WERI-Rb-1 (cell line): ENCODE measurements around the gene ITFG2.

Experiments
- DNase-seq: peaks from one replicate; pipeline ENCODE4 v3.0.0-alpha.2; 2020
- H3K27ac ChIP-seq: fragments of 250-450 bp; sonication (Bioruptor Pico); 2 replicates; pipeline ENCODE4 v1.5.1; 2020; ENCODE audit warnings: mild to moderate bottlenecking, moderate library complexity
- H3K27me3 ChIP-seq: fragments of 250-450 bp; sonication (Bioruptor Pico); 2 replicates; pipeline ENCODE4 v1.5.1; 2021; ENCODE audit warnings: mild to moderate bottlenecking, low read depth, moderate library complexity; ENCODE audit not compliant: insufficient read depth, severe bottlenecking
- H3K36me3 ChIP-seq: fragments of 250-450 bp; sonication (Bioruptor Pico); 2 replicates; pipeline ENCODE4 v1.5.1; 2020; ENCODE audit warnings: mild to moderate bottlenecking, moderate library complexity
- H3K4me3 ChIP-seq: 2 replicates; pipeline ENCODE4 v1.5.1; 2011; ENCODE audit warnings: low read depth, mild to moderate bottlenecking, control low read depth, low read length
- H3K9me3 ChIP-seq: fragments of 250-450 bp; sonication (Bioruptor Pico); 2 replicates; pipeline ENCODE4 v1.5.1; 2021; ENCODE audit warnings: mild to moderate bottlenecking, moderate library complexity; ENCODE audit not compliant: severe bottlenecking
- TF ChIP-seq, protein P1 (sequence below): IDR thresholded peaks from 2 replicates; pipeline ENCODE4 v1.5.1; 2011; ENCODE audit warnings: low read depth, mild to moderate bottlenecking, control low read depth, inconsistent platforms, low read length

ITFG2 gene

DNA sequence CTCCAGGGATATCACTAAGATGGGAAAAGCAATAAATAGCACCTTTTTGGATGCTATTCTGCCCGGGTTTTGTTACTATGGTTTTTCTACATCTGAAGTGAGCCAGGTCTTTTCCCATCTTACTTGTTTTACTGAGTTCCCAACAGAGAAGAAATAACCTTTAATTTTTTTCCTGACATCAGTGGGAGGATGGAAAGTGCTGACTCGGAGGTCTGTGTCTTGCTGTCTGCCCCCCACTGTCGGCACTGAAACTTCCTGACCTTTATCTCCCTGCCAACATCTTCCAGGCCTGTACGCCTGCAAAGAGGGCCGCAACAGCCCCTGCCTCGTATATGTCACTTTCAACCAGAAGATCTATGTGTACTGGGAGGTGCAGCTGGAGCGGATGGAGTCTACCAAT, 11.0 kb downstream of the ITFG2 start:
- H3K9me3 ChIP-seq: no peaks in the 10 kb centered on the region
- H3K27ac ChIP-seq: no peak overlapping the region
- DNase-seq: no peak
- TF ChIP-seq, protein P1, sequence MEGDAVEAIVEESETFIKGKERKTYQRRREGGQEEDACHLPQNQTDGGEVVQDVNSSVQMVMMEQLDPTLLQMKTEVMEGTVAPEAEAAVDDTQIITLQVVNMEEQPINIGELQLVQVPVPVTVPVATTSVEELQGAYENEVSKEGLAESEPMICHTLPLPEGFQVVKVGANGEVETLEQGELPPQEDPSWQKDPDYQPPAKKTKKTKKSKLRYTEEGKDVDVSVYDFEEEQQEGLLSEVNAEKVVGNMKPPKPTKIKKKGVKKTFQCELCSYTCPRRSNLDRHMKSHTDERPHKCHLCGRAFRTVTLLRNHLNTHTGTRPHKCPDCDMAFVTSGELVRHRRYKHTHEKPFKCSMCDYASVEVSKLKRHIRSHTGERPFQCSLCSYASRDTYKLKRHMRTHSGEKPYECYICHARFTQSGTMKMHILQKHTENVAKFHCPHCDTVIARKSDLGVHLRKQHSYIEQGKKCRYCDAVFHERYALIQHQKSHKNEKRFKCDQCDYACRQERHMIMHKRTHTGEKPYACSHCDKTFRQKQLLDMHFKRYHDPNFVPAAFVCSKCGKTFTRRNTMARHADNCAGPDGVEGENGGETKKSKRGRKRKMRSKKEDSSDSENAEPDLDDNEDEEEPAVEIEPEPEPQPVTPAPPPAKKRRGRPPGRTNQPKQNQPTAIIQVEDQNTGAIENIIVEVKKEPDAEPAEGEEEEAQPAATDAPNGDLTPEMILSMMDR: no peak
- H3K36me3 ChIP-seq: peaks cover 61% of the 10 kb centered on the region
- no peak overlapping the region for H3K4me3 ChIP-seq
- H3K27me3 ChIP-seq: no peaks in the 10 kb centered on the region

DNA sequence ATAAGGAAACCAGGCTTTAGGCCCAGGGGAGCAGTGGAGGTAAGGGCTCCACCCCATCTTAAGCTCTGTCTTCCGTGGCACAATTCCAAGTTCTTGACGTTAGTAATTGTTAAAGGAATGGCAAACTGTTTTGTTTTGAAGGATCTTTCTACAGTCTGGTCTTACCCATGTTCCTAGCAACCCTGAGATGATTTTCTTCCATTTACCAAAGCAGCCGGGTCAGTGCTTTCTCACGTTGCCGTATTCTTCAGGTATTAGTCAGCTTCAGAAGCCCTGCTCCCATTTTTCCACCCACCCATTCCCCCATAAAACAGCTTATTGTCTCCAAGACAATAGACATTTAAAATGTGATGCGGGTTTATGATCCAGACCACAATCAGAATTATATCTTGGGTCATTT, 12.1 kb downstream of the ITFG2 start:
- no peak overlapping the region for H3K4me3 ChIP-seq
- no peaks in the 10 kb centered on the region for H3K9me3 ChIP-seq
- H3K27me3 ChIP-seq: no peaks in the 10 kb centered on the region
- peaks cover 63% of the 10 kb centered on the region for H3K36me3 ChIP-seq
- TF ChIP-seq, protein P1: no peak
- no peak overlapping the region for H3K27ac ChIP-seq
- DNase-seq: no peak

DNA sequence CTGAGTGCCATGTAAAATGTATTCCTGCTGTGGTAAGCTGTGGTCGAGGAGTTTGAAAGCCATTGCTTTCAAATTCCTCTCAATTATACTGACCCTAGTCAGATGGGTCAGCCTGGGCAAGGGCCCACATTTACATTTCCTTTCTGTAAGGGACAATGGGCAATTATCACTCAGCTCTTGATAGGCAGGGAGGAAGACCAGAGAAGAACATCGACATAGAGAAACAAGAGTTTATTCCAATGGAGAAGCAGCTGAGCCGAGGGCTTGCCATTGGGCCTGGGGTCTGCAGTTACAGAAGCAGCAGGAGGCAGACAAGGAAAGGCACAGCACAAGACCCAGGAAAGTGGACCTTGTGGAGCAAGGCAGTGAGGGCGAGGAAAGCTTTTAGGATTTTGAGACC, 12.7 kb downstream of the ITFG2 start:
- peaks cover 63% of the 10 kb centered on the region for H3K36me3 ChIP-seq
- H3K9me3 ChIP-seq: no peaks in the 10 kb centered on the region
- H3K27me3 ChIP-seq: no peaks in the 10 kb centered on the region
- no peak overlapping the region for H3K27ac ChIP-seq
- no peak overlapping the region for H3K4me3 ChIP-seq
- TF ChIP-seq, protein P1: no peak
- DNase-seq: no peak

DNA sequence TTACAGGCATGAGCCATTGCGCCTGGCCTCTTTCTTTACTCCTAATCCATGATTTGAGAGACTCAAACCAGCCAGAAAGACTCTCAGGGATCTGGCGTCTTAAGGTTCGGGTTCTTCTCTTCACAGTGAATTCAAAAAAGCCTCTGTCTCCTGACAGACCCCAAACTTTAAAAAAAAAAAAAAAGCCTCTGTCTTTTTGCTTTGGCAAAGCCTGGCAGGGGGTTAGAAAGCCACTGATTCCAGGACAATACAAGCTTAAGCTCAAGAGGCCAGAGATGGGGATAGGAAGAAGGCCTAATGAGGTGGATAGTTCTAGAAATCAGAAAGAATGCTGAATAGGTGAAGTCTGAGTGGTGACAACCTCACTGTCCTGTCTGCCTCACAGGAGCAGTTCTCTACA, 13.6 kb downstream of the ITFG2 start:
- H3K9me3 ChIP-seq: no peaks in the 10 kb centered on the region
- no peak overlapping the region for H3K4me3 ChIP-seq
- DNase-seq: no peak
- H3K27me3 ChIP-seq: no peaks in the 10 kb centered on the region
- peak overlapping the region; percentile 56 for H3K27ac ChIP-seq
- TF ChIP-seq, protein P1: no peak
- peaks cover 63% of the 10 kb centered on the region for H3K36me3 ChIP-seq

DNA sequence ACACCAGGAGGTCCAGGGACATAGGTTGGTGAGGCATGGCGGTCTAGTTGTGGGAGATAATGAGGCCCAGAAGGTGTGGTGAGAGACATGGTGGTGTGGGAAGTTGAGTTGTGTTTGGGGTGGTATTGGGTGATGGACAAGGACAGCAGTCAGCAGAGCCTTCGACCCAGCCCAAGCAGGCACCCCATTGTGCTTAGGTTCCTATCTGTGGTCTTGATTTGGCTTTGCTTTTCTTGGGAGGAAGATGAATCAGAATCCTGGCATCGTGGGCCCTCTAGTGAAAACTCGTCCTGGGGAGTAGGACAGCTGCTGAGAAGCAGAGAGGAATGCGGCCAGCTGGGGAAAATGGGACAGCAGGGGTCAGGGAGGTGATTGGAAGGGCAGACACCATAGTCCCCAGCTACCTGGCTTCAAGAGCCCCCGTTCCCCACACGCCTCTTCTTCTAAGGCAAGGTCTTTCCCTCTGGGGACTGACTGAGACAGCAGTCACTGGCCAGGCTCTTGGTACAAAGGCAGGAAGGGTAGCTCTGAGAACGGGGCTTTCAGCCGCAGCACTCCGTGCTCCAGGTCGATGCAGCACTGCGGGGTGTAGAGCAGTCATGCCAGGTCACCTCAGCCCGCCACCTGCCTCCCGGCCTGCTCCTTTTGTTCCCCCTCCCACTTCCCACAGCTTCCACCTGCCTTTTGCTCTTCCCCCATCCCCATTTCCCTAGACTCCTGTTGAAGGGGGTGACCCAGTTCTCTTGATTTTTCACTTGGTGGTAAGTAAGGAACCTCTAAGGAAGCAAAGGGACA, 14.4 kb downstream of the ITFG2 start:
- Histone ChIP-seq H3K27me3 (no peaks in the 10 kb centered on the region), H3K27ac (peak overlapping the region; percentile 56), H3K9me3 (no peaks in the 10 kb centered on the region), H3K36me3 (peaks cover 59% of the 10 kb centered on the region), H3K4me3 (no peak overlapping the region)
- DNase-seq: peak; percentile 63
- TF ChIP-seq, protein P1: no peak

DNA sequence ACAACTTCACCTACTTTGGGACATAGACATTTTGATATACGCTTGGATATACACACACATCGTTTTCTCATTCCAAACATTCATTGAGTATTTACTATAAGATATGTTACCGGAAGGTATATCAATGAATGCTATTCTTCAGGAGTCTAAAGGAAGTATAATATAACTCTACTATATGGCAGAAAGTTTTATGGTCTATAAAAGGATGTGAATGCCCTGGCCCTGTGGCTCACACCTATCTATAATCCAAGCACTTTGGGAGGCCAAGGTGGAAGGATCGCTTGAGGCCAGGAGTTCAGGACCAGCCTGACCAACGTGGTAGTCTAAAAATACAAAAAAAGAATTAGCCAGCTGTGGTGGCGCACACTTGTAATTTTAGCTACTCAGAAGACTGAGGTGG, 16.8 kb downstream of the ITFG2 start:
- H3K27ac ChIP-seq: no peak overlapping the region
- no peak for DNase-seq
- H3K27me3 ChIP-seq: no peaks in the 10 kb centered on the region
- H3K4me3 ChIP-seq: no peak overlapping the region
- no peaks in the 10 kb centered on the region for H3K9me3 ChIP-seq
- TF ChIP-seq, protein P1: no peak
- H3K36me3 ChIP-seq: peaks cover 35% of the 10 kb centered on the region
